HL-60/S4 treated with phorbol 12-myristate 13-acetate at 8.2 ng/mL for 4 days and 3 days (cell line): ENCODE results near the gene ZNHIT2.
"Not testable (repeated sequence)": the region's sequence is repeated elsewhere in the genome, so short reads cannot be mapped to it uniquely, and the experiment has no call there.

Experiments
- in situ Hi-C: fragments of 300-500 bp; cut with MboI; formaldehyde crosslinking; loops from 2 replicates; pipeline ENCODE4 v1.15.0; 2022; ENCODE audit warnings: low sequenced_read_pairs

Gene ZNHIT2

DNA sequence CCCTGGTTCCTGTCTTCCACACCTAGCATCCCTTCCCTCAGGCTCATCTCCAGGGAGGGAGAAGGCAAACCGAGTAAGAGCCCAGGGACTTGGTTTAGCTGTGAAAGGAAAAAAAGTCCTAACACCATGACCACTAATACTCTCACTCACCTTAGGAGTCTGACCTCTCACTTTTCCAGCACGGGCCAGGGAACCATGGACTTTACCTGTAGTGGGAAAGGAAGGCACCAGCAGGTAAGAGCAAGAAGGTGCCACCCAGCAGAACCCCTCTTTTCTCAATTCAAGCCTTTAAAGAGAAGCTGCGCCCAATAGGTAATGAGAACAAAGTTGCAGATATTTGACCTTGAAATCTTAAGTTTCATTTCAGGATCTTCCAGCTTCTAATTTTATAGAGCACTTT lies 3.3 kb upstream of the ZNHIT2 start:
- in situ Hi-C loops, result no loop called here

DNA sequence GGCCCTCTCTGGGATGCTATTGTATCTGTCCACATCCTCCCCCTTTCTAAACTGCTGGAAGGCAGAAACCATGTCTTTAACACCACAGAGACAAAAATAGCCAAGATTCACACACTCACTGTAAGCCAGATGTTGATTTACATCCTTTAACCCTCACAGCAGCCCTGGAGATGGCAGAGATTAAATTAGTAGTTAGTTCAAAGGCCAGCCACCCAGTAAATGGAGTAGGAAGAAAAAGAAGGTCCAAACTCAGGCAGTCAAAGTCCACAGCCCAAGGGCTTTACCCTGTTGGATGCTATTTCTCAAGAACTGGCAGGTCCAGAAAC lies 2.1 kb upstream of the ZNHIT2 start:
- in situ Hi-C loops, result no loop called here

DNA sequence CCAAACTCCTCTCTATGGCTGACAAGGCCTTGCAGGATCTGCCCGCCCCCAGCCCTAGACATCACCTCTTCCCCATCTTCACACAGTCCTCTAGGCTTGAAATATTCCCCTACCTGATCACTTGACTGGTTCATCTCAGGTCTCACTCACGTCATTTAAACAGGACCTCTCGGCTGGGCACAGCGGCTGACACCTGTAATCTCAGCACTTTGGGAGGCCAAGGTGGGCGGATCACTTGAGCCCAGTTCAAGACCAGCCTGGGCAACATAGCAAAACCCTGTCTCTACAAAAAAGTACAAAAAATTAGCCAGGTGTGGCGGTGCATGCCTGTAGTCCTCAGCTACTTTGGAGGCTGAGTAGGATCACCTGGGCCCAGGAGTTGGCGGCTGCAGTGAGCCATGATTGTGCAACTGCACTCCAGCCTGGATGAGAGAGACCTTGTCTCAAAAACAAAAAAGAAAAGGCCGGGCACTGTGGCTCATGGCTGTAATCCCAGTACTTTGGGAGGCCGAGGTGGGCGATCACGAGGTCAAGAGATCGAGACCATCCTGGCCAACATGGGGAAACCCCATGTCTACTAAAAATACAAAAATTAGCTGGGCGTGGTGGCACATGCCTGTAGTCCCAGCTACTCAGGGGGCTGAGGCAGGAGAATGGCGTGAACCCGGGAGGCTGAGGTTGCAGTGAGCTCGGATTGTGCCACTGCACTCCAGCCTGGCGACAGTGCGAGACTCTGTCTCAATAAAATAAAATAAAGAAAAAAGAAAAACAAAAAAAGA lies 1.6 kb upstream of the ZNHIT2 start:
- in situ Hi-C loops, result not testable (repeated sequence)

DNA sequence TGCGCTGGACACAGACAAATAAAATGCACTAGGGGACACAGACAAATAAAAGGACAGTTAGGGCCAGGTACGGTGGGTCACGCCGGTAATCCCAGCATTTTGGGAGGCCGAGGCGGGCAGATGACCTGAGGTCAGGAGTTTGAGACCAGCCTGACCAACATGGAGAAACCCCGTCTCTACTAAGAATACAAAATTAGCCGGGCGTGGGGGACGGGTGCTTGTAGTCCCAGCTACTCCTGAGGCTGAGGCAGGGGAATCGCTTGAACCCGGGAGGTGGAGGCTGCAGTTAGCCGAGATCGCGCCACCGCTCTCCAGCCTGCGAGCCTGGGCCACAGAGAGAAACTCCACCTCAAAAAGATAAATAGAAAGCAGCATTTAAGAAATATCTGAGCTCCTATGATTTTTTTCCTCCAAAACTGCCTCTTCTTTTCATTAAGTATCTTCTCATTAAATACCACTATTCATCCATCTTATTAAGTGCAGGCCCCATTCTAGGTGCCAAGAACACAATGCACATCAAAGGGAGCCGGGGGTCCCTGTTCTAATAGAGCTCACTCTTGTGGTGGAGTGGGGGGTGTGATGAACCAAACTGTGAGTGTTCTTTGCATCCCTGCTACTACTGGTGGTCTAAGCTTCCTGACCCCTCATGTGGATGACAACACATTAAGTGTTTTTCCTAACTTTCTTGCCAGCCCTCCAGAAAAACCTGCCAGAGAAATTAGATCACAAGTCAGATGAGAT lies 766 bp upstream of the ZNHIT2 start:
- in situ Hi-C loops, result no loop called here

DNA sequence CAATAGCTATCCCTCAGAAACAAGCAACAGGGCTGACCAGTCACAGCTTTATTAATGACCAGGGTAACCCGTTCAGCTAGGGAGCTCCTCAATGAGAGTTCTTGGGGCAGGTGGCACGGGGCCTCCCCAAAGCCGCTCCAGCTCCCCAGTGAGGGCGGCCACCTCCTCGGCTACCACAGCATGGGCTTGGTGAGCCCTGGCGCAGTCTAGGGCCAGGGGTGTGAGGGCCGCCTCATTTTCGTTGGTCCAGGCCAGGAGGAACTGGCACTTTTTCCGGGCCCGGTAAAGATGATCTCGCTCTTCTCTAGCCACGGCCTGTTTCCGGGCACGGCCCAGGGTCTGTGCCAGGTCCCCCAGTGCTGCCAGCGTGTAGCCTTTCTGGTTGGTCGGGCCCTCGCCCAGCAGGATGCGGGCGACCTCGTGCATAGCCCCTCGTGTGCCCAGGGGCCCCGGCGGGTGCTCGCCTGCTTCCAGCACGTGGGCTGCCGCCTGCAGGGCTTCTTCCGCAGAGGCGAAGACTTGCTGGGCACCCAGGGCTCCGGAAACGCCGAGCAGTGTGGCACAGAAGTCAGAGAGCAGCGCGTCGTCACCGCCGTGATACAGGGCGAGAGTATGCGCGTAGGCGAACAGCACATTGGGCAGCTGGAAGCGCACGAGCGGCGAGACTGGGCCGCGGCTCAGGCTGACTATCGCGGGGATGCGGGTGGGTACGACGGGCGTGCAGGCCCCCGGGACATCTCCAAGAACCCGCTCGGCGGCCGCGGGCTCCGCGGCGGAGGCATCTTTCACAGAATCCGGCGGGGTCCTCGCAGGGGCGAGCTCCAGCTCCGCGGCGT lies 913 bp downstream of the ZNHIT2 start:
- in situ Hi-C loops, result no loop called here

DNA sequence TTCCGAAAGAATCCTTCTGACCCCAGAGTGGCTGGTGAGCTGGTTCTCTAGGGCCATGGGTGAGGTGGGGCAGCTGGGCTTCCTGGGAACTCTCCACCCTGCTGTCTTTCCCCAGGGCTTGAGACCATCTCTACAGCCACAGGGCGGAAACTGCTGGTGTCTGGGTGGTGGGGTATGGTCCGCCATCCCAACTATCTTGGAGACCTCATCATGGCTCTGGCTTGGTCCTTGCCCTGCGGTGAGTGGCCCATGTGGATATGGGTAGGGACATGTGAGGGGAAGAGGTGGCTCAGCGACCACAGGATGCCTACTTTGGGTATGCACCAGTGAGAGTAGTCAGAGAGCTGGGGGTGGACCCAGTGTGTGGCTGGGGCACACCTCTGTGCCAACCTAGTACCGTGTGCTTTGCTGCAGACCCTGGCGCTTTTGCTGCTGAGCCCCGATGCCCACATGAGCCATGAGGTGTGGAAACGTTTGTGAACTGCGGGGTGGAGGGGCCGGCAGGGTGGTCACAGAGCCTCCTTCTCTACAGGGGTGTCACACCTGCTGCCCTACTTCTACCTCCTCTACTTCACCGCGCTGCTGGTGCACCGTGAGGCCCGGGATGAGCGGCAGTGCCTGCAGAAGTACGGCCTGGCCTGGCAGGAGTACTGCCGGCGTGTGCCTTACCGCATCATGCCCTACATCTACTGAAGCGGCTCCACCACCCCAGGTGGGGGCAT lies 2.0 kb downstream of the ZNHIT2 start:
- in situ Hi-C loops, result no loop called here

DNA sequence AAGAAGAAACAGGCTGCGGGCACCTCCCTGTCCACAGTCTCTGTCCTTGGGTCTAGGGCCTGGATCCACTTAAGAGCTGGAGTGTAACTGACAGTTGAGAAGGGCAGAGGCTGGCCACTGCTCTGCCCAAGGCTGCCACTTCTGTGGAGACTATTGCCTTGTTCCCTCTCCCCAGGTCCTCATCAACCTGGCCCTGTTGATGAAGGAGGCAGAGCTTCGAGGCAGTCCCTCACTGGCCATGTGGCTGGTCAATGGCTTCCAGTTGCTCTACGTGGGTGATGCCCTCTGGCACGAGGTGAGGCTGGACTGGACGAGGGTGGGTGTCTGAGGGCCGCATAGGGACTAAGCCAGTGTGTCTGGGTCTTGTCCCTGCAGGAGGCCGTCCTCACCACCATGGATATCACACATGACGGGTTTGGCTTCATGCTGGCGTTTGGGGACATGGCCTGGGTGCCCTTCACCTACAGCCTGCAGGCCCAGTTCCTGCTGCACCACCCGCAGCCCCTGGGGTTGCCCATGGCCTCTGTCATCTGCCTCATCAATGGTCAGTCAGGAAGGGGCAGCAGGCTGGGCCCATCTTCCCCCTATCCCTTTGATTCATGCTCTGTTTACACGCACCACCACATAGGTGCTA lies 2.8 kb downstream of the ZNHIT2 start:
- in situ Hi-C loops, result no loop called here

DNA sequence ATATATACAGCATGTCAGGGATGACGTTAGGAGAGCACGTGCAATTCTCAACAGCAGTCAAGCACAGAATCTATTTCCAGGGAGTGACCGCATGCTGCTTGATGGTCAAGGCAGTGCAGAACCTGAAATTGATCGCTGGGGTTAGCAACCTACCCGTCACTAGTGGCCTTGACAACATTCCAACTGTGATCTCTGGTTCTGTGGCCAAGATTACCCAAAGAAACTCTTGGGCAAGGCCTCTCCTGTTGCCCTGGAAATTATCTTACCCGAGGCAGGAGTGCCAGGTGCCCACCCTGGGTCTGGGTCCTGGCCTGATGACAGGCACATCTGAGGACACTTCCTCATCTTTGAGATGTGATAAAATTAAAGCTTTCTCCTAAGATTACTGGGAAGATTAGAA lies 3.7 kb downstream of the ZNHIT2 start:
- in situ Hi-C loops, result no loop called here

DNA sequence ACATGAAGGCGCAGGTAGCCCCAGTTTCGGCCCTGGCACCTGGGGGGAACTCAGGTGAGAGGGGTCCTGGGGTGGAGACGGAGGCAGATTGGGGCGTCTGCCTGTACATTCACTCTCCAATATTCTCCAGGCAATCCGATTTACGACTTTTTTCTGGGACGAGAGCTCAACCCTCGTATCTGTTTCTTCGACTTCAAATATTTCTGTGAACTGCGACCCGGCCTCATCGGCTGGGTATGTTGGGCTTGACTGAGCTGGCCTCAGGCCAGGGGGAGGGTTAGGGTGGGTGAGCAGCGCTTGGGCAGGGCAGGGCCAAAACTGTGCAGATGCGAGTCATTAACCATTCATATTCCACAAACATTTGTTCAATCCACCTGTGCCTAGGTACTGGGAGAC lies 4.1 kb downstream of the ZNHIT2 start:
- in situ Hi-C loops, result no loop called here

DNA sequence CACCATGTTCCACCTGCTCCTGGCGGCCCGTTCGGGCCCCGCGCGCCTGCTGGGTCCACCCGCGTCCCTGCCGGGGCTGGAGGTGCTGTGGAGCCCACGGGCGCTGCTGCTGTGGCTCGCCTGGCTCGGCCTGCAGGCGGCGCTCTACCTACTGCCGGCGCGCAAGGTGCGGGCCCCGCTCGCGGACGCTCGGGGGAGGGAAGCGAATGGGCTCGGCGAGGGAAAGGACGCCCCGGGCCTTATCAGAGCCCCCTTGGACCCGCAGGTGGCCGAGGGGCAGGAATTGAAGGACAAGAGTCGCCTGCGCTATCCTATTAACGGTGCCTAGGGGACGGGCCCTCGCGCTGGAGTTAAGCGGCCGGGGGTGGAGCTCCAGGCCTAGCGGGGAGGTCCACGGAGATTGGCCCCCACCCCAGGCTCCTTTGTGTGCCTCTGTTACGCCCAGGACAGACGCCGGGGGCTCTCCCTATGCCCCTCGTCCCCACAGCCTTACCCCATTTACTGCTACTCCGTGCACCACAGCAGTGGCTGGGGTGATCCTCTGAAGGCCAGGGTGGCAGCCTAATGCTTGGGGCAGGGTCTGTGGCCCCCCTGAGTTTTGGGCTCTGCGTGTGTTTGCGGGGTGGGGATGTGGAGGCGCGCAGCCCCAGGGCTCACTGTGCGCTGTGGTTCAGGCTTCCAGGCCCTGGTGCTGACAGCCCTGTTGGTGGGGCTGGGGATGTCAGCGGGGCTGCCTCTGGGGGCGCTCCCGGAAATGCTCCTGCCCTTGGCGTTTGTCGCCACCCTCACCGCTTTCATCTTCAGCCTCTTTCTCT lies 4.7 kb downstream of the ZNHIT2 start:
- in situ Hi-C loops, result no loop called here

DNA sequence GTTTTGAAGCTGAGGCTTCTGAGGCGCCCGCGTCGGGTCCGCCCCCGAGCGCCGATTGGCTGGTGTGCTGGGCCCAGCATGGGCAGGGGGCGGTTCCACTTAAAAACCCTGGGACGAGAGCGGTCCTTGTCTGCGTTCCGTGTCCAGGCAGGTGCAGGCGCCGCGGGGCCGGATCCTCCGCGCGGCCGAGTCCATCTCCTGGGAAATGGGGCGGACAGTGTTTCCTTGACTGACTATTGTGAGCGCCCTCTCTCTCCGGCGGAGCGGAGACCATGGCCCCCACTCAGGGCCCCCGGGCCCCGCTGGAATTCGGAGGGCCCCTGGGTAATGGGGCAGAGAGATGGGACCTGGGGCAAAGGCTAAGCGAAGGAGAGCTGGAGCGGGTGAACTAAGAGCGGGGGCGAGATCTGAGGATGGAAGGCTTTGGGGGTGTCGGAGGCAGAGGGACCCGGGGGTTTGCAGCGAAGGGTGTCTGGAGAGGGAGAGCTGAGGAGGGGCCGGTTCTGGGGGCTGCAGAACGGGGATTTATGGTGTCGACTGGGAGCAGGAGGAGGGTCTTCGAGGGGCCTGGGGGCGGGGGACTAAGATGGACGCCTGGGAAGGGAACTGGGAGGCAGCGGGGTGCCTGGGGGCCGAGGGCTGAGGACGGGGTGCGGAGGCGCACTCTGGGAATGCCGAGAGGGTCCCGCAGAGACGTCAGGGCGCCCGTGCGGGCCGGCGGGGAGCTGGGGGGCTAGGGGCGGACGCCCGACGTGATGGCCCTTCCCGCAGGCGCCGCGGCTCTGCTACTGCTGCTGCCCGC lies 5.6 kb downstream of the ZNHIT2 start, which contains the start of gene TM7SF2:
TSS of gene TM7SF2 (plus strand) at position 129 of the 802 bp plus-strand sequence. CDS start at position 273, 144 bp downstream.
- in situ Hi-C loops, result no loop called here

DNA sequence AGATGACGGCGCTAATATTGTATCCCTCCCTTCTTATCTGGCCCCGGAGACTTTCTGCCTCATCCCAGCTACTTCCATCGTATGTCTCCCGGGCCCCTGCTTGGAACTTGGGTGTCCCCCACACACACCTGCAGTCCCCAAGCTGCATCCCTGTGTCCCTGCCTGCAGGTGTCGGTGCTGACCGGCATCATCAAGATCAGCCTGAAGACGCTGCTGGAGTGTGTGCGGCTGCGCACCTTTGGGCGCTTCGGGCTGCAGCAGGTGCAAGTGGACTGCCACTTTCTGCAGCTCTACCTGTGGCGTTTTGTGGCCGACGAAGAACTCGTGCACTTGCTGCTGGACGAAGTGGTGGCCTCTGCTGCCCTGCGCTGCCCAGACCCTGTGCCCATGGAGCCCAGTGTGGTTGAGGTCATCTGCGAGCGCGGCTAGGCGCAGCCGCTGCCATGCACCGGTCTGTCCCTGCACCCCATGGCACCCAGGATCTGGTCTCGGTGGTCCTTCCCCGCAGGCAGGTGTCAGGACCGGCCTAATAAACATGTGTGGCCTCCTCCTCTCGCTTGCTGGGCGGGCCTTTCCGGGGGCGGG lies 6.2 kb downstream of the ZNHIT2 start:
- in situ Hi-C loops, result no loop called here

DNA sequence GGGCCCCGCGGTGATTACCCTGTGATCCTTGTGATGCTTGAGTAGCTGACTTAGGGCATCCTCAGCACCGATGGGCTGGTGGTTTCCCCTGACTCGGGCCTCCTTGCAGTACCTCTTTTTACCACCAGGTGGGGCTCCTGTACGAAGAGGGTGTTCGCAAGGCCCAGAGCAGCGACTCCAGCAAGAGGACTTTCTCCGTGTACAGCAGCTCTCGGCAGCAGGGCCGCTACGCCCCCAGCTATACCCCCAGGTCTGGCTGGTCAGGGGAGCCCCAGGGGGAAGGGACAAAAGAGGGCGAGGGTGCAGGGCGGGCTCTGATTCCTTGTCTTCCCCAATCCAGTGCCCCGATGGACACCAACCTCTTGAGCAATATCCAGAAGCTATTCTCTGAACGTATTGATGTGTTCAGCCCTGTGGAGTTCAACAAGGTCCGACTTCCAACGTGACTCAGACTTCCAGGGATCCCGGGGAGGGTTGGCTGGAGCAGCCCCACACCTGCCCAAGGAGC lies 7.1 kb downstream of the ZNHIT2 start:
- in situ Hi-C loops, result no loop called here

DNA sequence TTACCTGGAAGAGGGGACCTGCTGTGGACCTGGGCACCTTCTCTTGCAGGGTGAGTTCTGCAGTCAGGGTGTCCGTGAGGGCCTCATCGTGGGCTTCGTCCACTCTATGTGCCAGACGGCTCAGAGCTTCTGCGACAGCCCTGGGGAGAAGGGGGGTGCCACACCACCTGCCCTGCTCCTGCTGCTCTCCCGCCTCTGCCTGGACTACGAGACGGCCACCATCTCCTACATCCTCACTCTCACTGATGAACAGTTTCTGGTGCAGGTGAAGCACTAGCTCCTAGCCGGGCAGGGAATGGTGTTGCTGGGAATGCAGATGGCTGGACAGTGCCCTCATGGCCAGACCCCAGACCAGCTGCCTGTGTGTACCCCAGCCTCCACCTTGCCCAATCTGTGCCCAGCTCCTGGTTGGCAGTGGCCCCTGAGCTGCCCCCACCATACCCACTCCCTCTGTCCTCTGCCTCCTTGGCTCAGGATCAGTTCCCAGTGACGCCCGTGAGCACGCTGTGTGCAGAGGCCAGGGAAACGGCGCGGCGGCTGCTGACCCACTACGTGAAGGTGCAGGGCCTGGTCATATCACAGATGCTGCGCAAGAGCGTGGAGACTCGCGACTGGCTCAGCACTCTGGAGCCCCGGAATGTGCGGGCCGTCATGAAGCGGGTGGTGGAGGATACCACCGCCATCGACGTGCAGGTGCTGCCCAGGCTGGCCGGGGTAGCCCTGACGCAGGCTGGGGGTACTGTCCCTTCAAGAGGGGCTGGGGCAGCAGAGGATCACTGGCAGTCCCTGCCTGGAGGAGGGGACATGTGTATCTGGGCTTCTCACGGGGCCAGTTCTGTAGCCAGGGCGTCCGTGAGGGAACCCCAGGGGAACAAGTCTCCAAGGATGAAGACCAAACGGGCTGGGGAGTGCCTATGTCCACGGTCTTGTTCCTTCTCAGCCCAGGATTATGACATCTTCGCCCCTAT lies 8.0 kb downstream of the ZNHIT2 start:
- in situ Hi-C loops, result no loop called here

DNA sequence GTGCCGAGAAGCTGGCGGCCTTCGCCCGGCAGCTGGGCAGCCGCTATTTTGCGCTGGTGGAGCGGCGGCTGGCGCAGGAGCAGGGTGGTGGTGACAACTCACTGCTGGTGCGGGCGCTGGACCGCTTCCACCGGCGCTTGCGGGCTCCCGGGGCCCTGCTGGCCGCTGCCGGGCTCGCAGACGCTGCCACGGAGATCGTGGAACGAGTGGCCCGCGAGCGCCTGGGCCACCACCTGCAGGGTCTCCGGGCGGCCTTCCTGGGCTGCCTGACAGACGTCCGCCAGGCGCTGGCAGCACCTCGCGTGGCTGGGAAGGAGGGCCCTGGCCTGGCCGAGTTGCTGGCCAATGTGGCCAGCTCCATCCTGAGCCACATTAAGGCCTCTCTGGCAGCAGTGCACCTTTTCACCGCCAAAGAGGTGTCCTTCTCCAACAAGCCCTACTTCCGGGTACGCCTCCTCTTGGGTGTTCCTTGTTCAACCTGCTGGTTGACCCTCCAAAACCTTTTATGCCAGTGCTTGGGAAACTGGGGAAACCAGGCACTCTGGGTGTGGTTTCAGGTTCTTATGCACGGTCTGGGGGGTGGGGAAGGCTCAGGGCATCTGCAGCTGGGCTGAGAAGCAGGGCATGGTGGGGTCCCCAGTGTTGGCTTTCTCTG lies 8.9 kb downstream of the ZNHIT2 start:
- in situ Hi-C loops, result no loop called here

DNA sequence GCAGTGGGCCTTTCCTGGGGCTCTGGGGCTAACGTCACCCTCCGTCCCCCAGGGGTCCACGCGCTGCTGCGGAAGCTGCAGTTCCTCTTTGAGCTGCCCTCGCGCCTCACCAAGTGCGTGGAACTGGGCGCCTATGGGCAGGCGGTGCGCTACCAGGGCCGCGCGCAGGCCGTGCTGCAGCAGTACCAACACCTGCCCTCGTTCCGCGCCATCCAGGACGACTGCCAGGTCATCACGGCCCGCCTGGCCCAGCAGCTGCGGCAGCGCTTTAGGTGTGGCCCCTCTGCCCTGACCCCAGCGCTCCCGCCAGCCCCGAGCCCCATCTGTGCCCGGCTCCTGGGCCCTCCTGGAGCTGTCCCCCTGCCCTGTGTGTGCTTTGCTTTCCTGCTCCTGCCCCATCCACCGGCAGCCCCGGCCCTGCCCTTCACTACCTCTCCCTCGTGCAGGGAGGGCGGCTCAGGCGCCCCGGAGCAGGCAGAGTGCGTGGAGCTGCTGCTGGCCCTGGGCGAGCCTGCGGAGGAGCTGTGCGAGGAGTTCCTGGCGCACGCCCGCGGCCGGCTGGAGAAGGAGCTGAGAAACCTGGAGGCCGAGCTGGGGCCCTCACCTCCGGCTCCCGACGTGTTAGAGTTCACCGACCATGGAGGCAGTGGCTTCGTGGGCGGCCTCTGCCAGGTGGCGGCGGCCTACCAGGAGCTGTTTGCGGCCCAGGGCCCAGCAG lies 9.6 kb downstream of the ZNHIT2 start:
- in situ Hi-C loops, result no loop called here
